ENCODE measurements around the gene RNF150. TPM values are rescaled to one million over a fixed set of nuclear protein-coding genes. Genes with fewer than 3 reads are reported as not detected.

Gene RNF150
- polyA plus RNA-seq, 3 donors from 2014 or later, result not detected

DNA sequence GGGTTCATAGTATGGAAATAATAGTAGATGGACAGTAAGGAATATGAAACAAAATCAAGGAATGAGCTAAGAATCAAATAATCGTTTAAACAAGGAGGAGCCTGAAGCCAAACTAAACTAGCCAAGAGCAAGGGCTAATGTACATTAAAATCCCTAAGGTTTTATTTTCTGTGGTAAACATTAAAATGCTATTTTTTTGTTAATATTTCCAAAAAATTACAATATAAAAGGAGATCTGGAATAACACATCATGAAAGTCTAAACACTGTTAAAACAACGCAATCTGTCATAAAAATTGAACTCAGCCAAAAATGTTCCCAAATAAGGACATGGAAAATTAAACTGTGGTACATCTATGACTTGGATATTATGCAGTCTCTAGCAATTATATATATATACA lies 188.2 kb downstream of the RNF150 start:
- H3K9me3 Mint-ChIP-seq, result peaks cover 0 to 2% (median 0%) of the 10 kb centered on the region in 6 donors
- peaks cover 0 to 1% (median 0%) of the 10 kb centered on the region in 3 donors for H3K27me3 Mint-ChIP-seq (ENCODE audit: low read depth in 3 of 3)
- H3K4me3 Mint-ChIP-seq, result no peak overlapping the region
- H3K36me3 Mint-ChIP-seq, result no peaks in the 10 kb centered on the region
- no peak for DNase-seq
- H3K4me1 Mint-ChIP-seq, result no peaks in the 10 kb centered on the region
- no peak overlapping the region for H3K27ac Mint-ChIP-seq

GRCh38 chr4:140944572-140944971 lies 188.7 kb downstream of the RNF150 start:
- H3K4me1 Mint-ChIP-seq, result no peaks in the 10 kb centered on the region
- no peak overlapping the region for H3K4me3 Mint-ChIP-seq
- peaks cover 0 to 1% (median 0%) of the 10 kb centered on the region in 3 donors for H3K27me3 Mint-ChIP-seq (ENCODE audit: low read depth in 3 of 3)
- no peak overlapping the region for H3K27ac Mint-ChIP-seq
- H3K9me3 Mint-ChIP-seq, result peaks cover 0 to 2% (median 0%) of the 10 kb centered on the region in 6 donors
- no peaks in the 10 kb centered on the region for H3K36me3 Mint-ChIP-seq
- DNase-seq, result no peak

DNA sequence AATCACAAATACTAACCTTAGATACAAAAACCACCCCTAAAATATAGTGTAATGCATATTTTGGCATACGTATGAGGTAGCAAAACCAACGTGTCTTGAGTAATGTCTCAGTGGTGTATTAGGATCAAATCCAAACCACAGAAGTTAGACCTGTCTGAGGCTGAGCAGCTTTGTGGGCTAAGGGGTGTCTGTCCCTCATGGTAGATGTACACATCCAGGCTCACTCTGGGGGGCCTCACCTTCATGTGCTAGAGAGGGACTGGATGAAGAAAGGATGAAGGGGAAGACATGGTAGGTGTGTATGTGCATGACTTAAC lies 189.1 kb downstream of the RNF150 start:
- no peak overlapping the region for H3K4me3 Mint-ChIP-seq
- peaks cover 0 to 2% (median 0%) of the 10 kb centered on the region in 6 donors for H3K9me3 Mint-ChIP-seq
- H3K4me1 Mint-ChIP-seq, result no peaks in the 10 kb centered on the region
- H3K27me3 Mint-ChIP-seq (ENCODE audit: low read depth in 3 of 3), result peaks cover 0 to 1% (median 0%) of the 10 kb centered on the region in 3 donors
- no peak for DNase-seq
- no peak overlapping the region for H3K27ac Mint-ChIP-seq
- no peaks in the 10 kb centered on the region for H3K36me3 Mint-ChIP-seq

- DNase-seq, result no peak
- H3K4me1 Mint-ChIP-seq, result no peaks in the 10 kb centered on the region
- peaks cover 0 to 1% (median 0%) of the 10 kb centered on the region in 3 donors for H3K27me3 Mint-ChIP-seq (ENCODE audit: low read depth in 3 of 3)
- H3K36me3 Mint-ChIP-seq, result no peaks in the 10 kb centered on the region
- no peak overlapping the region for H3K27ac Mint-ChIP-seq
- H3K9me3 Mint-ChIP-seq, result peaks cover 0 to 2% (median 0%) of the 10 kb centered on the region in 6 donors
- H3K4me3 Mint-ChIP-seq, result no peak overlapping the region
Observed at GRCh38 chr4:140943486-140944198, 189.6 kb downstream of the RNF150 start.

DNA sequence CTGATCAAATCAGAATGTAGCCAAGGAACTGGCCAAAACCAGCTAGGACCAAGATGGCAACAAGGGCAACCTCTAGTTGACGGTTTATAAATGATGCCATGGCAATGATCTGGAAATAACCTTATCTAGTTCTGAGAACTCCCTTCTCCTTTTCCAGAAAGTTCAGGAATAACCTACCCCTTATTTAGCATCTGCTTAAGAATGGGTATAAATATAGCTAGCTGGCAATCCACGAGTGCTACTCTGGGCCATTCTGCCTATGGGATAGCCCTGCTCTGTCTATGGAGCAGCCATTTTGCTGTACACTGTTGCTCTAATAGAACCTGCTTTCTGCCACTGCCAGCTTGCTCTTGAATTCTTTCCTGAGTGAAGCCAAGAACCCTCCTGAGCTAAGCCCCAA lies 192.7 kb downstream of the RNF150 start:
- Mint-ChIP-seq H3K36me3 (no peaks in the 10 kb centered on the region), H3K27me3 (ENCODE audit: low read depth in 3 of 3) (peaks cover 0 to 1% (median 0%) of the 10 kb centered on the region in 3 donors), H3K4me3 (no peak overlapping the region), H3K4me1 (no peaks in the 10 kb centered on the region), H3K9me3 (peaks cover 0 to 2% (median under 1%) of the 10 kb centered on the region in 6 donors), H3K27ac (no peak overlapping the region)
- no peak for DNase-seq

GRCh38 chr4:140937866-140938265 lies 195.4 kb downstream of the RNF150 start:
- DNase-seq, result no peak
- Mint-ChIP-seq H3K27me3 (ENCODE audit: low read depth in 3 of 3) (peaks cover 0 to 1% (median 0%) of the 10 kb centered on the region in 3 donors), H3K9me3 (peaks cover 0 to 2% (median under 1%) of the 10 kb centered on the region in 6 donors), H3K27ac (no peak overlapping the region), H3K4me1 (no peaks in the 10 kb centered on the region), H3K4me3 (no peak overlapping the region), H3K36me3 (no peaks in the 10 kb centered on the region)

DNA sequence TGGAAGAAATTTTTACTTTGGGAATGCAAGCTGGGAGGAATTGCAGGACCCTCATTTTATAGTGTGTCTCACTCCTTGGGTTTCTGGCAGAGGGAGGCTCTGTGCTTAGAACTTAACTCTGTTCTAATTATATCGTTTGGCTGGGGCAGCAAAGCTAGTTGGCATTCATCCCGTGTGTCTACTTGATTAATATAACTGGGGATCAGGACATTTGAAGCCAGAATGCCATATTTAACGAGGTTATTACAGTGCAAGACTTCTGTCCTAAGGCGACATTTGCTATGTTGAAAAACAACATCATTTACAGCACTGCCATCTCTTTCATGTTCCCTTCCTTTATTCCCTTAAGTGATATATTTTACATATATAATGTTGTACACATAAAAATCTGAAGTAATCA lies 198.0 kb downstream of the RNF150 start:
- Mint-ChIP-seq H3K4me3 (no peak overlapping the region), H3K36me3 (no peaks in the 10 kb centered on the region), H3K9me3 (peaks cover 0 to 3% (median under 1%) of the 10 kb centered on the region in 6 donors), H3K27ac (no peak overlapping the region), H3K27me3 (ENCODE audit: low read depth in 3 of 3) (peaks cover 0 to 2% (median under 1%) of the 10 kb centered on the region in 3 donors), H3K4me1 (no peaks in the 10 kb centered on the region)
- DNase-seq, result no peak

DNA sequence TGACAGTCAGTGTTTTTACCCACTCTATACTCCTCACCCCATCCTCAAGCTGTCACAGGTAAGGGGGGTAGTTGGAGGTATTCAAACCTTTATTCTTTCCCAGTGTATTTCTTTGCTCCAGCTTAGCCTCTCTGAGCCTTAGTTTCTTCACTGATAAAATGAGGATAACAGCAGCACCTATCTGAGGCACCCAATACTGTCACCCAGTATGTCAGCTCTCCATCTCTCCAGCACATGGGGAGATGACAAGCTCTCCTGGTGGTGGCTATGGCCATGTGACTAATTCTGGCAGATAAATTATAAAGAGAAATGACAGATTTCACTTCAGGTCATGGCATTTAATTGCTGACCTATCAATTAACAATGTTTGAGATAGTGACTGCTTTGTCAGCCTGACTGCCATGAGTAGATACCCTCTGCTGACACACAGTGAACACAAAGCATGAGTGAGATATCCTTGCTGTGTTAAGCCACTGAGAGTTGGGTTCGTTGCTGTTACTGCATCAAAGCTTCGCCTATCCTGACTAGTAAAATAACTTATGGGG lies 200.7 kb downstream of the RNF150 start:
- Mint-ChIP-seq H3K27me3 (ENCODE audit: low read depth in 3 of 3) (peaks cover 0 to 4% (median 2%) of the 10 kb centered on the region in 3 donors), H3K4me1 (no peaks in the 10 kb centered on the region), H3K27ac (no peak overlapping the region), H3K36me3 (no peaks in the 10 kb centered on the region), H3K4me3 (no peak overlapping the region), H3K9me3 (peaks cover 0 to 2% (median under 1%) of the 10 kb centered on the region in 6 donors)
- no peak for DNase-seq

DNA sequence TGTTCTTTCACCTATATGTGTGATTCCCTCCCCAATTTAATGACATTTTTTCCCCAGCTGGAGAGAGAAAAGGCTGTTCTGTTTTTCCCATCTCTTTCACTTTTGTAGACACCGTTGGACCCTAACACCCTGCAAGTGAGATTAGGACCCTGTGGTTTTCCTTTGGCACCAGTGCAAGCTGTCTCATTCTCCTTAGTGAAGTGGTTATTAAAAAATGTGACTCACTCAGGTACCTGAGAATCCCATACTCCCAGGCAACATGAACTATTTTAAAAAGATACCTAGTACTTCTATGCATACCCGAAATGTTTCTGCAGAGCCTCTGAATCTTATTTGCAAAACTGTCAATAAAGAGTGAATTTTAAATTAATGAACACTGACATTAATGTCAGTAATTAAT lies 201.4 kb downstream of the RNF150 start:
- DNase-seq, result no peak
- H3K27me3 Mint-ChIP-seq (ENCODE audit: low read depth in 3 of 3), result peaks cover 0 to 4% (median 2%) of the 10 kb centered on the region in 3 donors
- no peaks in the 10 kb centered on the region for H3K36me3 Mint-ChIP-seq
- H3K27ac Mint-ChIP-seq, result no peak overlapping the region
- no peaks in the 10 kb centered on the region for H3K4me1 Mint-ChIP-seq
- no peak overlapping the region for H3K4me3 Mint-ChIP-seq
- H3K9me3 Mint-ChIP-seq, result peaks cover 0 to 2% (median under 1%) of the 10 kb centered on the region in 6 donors

GRCh38 chr4:140930557-140930956 lies 202.7 kb downstream of the RNF150 start:
- Mint-ChIP-seq H3K4me1 (no peaks in the 10 kb centered on the region), H3K36me3 (no peaks in the 10 kb centered on the region), H3K27me3 (ENCODE audit: low read depth in 3 of 3) (peaks cover 0 to 4% (median 2%) of the 10 kb centered on the region in 3 donors), H3K4me3 (no peak overlapping the region), H3K27ac (no peak overlapping the region), H3K9me3 (peaks cover 0 to 4% (median 0%) of the 10 kb centered on the region in 6 donors)
- no peak for DNase-seq

GRCh38 chr4:140930011-140930410 lies 203.3 kb downstream of the RNF150 start:
- no peak overlapping the region for H3K4me3 Mint-ChIP-seq

DNA sequence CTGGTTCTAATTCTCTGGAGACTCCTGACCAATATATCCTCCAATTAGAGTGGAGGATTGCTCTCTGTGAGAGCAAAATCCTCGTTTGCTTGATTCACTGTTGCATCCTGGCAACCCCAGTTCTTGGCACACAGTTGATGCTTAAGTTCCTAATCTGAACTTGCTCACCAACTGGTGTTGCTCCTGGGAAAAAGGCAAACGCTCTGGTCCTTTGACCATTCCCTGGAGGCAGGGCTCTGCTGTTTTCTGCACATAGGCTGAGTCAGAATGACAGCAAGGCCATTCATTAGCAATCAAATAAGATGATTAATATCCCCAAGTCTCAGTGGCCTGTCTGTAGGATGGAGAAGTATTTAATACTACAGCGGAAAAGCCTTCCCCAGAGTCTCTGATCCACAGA lies 204.4 kb downstream of the RNF150 start:
- no peaks in the 10 kb centered on the region for H3K4me1 Mint-ChIP-seq
- peaks cover 0 to 2% (median 0%) of the 10 kb centered on the region in 6 donors for H3K9me3 Mint-ChIP-seq
- no peak for DNase-seq
- H3K27me3 Mint-ChIP-seq (ENCODE audit: low read depth in 3 of 3), result peaks cover 0 to 4% (median 3%) of the 10 kb centered on the region in 3 donors
- H3K36me3 Mint-ChIP-seq, result no peaks in the 10 kb centered on the region
- no peak overlapping the region for H3K4me3 Mint-ChIP-seq
- no peak overlapping the region for H3K27ac Mint-ChIP-seq

More at GRCh38 chr4:140930011-140930410, 203.3 kb downstream of the RNF150 start:
- Mint-ChIP-seq H3K27me3 (ENCODE audit: low read depth in 3 of 3) (peaks cover 0 to 4% (median 2%) of the 10 kb centered on the region in 3 donors), H3K36me3 (no peaks in the 10 kb centered on the region), H3K9me3 (peaks cover 0 to 4% (median 0%) of the 10 kb centered on the region in 6 donors), H3K4me1 (no peaks in the 10 kb centered on the region), H3K27ac (no peak overlapping the region)
- DNase-seq, result no peak

- no peak overlapping the region for H3K4me3 Mint-ChIP-seq
- H3K27ac Mint-ChIP-seq, result no peak overlapping the region
- H3K9me3 Mint-ChIP-seq, result peaks cover 0 to 2% (median 0%) of the 10 kb centered on the region in 6 donors
- no peaks in the 10 kb centered on the region for H3K36me3 Mint-ChIP-seq
- H3K4me1 Mint-ChIP-seq, result no peaks in the 10 kb centered on the region
- DNase-seq, result no peak
- H3K27me3 Mint-ChIP-seq (ENCODE audit: low read depth in 3 of 3), result peaks cover 0 to 4% (median 3%) of the 10 kb centered on the region in 3 donors
Observed at GRCh38 chr4:140926672-140927071, 206.6 kb downstream of the RNF150 start.

GRCh38 chr4:140925417-140925816 lies 207.9 kb downstream of the RNF150 start:
- Mint-ChIP-seq H3K4me1 (no peaks in the 10 kb centered on the region), H3K27ac (no peak overlapping the region), H3K36me3 (no peaks in the 10 kb centered on the region), H3K27me3 (ENCODE audit: low read depth in 3 of 3) (peaks cover 0 to 4% (median 1%) of the 10 kb centered on the region in 3 donors), H3K9me3 (peaks cover 0 to 2% (median under 1%) of the 10 kb centered on the region in 6 donors), H3K4me3 (no peak overlapping the region)
- DNase-seq, result no peak

Data from immature natural killer cell (primary cell).